GM08714 (cell line): ENCODE results near the gene SELENOI.
"Not testable (repeated sequence)": the region's sequence is repeated elsewhere in the genome, so short reads cannot be mapped to it uniquely, and the experiment has no call there.

Experiments
- H3K4me3 ChIP-seq: fragments of 200-500 bp; sonication (Bioruptor generic); 2 replicates; pipeline ENCODE4 v1.5.1; 2014; ENCODE audit warnings: mild to moderate bottlenecking, low read length, inconsistent platforms
- ZNF274 ChIP-seq: IDR thresholded peaks from 2 replicates; pipeline ENCODE4 v1.6.1; 2012; ENCODE audit warnings: mild to moderate bottlenecking, low read depth, low read length

The SELENOI gene

DNA sequence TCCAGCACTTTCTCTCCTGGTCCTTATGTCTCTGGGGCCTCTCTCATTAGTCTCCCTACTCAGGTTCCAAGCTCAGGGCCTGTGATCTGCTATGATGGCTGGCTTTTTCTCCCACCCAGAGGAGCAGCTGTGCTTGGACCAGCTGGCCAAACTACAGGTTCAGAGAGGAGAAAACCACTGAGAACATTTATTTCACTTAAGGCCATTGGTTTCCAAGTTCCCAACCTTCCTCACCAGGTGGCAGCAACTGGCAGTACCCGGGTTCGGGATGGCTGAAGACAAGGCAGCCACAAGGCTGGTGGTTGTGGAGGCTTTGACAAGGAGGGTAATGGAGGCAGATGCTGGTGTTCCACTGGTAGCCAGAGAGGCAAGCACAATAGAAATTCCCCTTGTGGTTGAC, 29.9 kb upstream of the SELENOI start:
- no peak for TF ChIP-seq ZNF274

DNA sequence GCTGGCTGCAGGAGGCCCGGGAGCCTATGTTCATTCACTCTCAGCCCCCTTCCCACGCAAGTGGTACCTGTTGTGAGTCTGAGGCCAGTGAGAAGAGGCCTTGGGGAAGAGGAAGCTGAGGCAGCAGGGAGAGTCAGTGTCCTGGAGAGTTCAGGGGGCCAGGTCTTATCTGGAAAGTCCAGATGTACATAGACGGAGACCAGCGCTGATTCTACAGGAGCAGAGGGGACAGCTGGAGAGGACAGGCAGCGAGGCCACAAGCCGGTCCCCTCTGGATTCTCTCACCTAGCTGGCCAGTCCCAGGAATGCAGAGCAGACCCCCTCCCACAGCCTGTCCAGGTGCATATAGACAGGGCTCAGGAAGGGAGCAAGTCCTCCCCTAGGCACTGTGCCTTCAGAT, 29.1 kb upstream of the SELENOI start:
- H3K4me3 ChIP-seq, result no peak overlapping the region
- TF ChIP-seq ZNF274, result no peak

More for the DNA sequence above, 29.9 kb upstream of the SELENOI start:
- no peak overlapping the region for H3K4me3 ChIP-seq

DNA sequence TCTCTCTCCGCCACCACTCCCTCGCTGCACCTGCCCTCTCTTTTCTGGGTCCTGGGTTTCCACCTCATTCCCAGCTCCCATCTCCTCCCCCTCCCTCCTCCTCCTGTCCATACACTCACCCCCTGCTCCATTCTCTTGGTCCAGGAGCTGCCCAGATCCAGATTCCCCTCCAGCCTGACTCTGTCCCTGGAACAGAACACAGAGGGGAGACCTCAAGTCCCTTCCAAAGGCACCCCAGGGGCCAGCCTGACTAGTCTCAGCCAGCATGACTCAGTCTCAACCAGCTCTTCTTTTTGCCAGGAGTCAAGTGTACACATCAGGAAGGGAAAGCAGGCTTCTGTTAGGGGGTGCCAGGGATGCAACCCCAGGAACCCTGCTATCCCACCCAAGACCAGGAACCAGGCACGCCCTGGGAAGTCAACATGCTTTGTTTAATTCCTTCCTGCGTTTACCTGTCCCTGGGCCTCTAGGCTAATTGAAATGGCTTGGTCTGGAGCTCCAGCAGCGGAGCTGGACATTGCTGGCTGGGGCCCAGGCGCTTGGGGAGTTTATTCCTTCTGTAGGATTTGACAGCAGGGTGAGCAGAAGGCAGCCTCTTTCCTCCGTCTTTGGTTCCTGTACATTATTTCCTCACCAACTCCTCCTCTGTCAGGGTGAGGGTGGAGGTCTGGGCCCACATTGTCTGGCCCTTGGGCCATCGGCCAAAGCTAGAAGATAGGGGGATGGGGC, 28.4 kb upstream of the SELENOI start:
- H3K4me3 ChIP-seq, result no peak overlapping the region
- TF ChIP-seq ZNF274, result no peak

DNA sequence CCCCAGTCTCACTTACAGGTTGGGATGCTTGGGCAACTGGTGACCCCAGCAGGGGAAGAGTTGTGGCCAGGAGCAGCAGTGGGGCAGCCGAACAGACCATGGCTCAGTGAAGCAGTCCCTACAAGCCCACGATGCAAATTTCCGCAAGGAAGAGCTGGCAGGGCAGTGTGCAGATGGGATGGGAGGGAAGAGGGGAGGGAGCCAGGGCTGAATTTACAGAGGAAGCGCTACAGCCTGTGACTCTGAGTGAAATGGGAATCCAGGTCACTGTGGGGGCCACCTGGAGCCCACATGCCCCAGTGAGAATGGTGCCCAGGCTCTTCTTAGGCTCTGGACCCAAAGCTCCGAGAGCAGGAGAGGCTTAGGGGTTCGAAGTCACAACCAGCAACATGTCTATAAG, 27.0 kb upstream of the SELENOI start:
- no peak for TF ChIP-seq ZNF274
- H3K4me3 ChIP-seq, result no peak overlapping the region

DNA sequence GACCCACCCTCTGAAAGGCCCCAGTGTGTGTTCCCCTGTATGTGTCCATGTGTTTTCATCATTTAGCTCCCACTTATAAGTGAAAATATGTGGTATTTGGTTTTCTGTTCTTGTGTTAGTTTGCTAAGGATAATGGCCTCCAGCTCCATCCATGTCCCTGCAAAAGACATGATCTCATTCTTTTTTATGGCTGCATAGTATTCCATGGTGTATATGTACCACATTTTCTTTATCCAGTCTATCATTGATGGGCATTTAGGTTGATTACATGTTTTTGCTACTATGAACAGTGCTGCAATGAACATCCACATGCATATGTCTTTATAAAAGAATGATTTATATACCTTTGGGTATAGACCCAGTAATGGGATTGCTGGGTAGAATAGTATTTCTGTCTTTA, 21.5 kb upstream of the SELENOI start:
- H3K4me3 ChIP-seq, result not testable (repeated sequence)

DNA sequence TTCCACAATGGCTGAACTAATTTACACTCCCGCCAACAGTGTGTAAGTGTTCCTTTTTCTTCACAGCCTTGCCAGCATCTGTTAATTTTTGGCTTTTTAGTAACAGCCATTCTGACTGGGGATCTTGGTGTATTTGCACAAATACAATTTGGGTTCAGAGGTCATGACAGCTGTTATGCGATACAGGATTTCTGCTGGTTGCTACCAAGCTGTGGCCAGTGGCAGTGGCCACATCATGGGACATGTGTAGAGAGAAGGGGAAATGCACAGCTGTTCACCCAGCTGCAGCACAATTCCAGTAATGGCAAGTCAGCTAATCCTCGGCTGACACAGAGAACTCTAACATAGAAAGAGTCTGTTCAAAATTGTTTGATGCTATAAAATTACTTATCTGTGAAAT, 21.0 kb upstream of the SELENOI start:
- no peak for TF ChIP-seq ZNF274
- no peak overlapping the region for H3K4me3 ChIP-seq

DNA sequence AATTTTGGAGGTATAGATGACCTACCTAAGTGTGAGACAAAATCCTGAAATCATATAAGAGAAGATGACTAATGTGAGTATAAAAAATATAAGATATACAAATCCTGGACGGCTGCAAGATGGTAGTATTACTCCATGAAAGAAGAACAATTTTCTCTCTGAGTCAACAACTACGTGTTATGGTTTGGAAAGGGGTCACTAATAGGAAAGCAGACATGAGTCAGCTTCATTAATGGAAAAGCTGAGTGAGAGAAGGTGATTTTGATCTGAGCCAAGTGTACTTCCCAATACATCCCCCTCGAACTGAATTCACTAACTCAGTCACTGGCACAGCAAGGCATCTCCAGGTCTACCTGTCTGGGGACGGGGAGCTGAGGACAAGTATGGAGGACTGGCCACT, 20.1 kb upstream of the SELENOI start:
- TF ChIP-seq ZNF274, result no peak
- H3K4me3 ChIP-seq, result no peak overlapping the region

DNA sequence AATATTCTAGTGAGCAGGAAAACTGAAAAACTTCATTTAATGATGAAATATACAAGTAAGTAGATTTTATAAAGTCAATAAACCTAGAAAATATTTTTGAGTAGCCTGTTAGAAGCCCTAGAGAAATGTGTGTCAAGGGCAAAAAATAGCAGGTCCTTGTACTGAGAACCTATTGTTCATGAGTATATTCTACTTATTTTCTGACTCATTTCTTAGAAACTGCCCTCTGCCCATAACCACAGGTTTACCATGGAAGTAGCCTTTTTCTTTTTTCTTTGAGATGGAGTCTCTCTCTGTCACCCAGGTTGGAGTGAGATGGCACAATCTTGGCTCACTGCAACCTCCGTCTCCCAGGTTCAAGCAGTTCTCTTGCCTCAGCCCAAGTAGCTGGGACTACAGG, 19.4 kb upstream of the SELENOI start:
- no peak overlapping the region for H3K4me3 ChIP-seq
- no peak for TF ChIP-seq ZNF274

DNA sequence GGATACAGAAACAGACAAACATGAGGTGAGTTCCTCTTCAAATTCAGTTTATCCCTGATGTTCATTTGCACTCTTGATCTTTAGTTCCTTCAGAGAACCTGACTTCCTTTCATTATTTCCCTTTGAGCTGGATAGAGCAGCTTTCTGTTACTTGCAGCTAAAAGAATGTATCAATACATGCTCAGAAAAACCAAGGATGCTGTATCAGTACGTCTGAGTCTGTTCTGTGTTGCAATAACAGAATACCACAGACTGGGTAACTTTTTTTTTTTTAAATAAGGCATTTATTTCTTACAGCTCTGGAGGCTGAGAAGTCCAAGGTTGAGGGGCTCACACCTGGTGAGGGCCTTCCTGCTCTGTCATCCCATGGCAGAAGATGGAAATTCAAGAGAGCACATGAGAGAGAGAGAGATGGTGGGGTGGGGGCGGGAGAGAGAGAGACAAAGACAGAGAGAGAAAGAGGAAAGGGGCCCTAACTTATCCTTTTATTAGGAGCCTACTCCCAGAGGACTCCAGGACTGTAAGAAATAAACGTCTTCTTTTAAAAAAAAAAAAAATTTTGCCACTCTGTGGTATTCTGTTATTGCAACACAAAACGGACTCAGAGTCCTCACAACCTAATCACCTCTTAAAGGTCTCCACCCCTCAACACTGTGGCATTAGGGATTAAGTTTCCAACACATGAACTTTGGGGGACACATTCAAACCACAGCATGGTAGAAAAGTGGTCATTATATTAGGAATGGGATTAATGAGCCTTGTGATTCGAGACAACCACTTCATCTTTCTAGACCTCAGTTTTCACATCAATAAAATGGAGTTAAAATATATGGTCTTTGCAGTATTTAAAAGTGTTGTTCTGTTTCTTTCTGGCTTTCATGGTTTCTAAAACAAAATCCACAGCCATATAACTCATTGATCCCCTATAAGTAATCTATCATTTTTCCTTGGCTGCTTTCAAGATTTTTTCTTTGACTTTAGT, 18.4 kb upstream of the SELENOI start:
- H3K4me3 ChIP-seq, result no peak overlapping the region
- no peak for TF ChIP-seq ZNF274

DNA sequence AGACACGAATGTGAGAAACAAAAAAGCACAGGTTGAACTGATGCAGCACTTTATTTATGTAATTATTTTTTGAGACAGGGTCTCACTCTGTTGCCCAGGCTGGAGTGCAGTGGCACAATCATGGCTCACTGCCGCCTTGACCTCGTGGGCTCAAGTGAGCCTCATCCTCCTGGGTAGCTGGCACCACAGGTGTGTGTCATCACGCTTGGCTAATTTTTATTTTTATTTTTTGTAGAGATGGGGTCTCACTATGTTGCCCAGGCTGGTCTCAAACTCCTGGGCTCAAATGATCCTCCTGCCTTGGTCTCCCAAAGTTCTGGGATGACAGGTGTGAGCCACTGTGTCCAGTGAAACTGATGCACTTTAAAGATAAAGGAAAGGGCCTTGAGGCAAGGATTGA, 16.9 kb upstream of the SELENOI start:
- H3K4me3 ChIP-seq, result not testable (repeated sequence)

DNA sequence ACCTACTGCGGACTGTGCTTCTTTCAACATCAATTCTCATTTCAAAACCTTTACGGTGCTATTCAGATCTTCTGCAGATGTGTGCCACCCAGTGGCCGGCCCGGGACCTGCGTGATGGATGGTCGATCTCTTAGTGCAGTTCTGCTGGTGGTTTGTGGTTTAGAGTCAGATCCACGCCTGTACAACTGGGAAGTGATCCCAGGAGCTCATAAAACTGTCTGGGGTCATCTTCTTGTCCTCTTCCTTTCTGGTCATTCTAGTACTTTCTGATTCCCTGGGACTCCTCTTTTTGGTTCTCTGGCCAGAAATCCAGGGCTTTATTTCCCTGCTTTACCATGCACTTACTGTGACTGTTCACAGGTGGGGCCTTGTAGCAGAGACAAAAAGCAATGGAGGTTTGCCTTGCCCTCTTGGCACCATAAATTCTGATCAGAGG, 15.8 kb upstream of the SELENOI start:
- TF ChIP-seq ZNF274, result no peak
- H3K4me3 ChIP-seq, result no peak overlapping the region

DNA sequence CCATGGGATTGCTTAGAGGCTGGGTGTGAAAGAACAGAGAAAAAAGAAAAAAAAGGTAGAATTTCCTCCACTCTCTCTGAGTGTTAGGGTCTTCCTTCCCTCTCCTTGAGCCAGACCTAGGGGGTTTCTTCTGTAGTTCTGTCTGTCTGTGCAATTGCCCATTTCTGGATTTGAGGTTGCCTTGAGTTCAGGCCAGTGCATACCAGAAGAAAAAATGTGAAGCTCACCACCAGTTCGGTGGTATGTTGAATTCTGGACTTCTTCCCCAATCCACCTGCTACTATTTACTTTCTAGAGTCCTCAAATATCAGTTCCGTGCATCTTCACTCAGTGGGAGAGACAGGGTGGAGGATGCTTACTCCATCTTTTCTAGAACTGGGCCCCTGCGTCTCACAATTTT, 15.3 kb upstream of the SELENOI start:
- H3K4me3 ChIP-seq, result no peak overlapping the region
- no peak for TF ChIP-seq ZNF274

DNA sequence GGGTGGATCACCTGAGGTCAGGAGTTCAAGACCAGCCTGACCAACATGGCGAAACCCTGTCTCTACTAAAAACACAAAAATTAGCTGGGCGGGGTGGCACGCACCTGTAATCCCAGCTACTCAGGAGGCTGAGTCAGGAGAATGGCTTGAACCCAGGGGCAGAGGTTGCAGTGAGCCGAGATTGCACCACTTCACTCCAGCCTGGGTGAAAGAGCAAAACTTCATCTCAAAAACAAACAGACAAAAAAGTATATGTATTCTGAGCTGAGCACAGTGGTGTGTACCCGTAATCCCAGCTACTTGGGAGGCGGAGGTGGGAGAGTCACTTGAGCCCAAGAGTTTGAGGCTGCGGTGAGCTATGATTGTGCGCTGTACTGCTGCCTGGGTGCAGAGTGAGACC, 14.6 kb upstream of the SELENOI start:
- not testable (repeated sequence) for H3K4me3 ChIP-seq

DNA sequence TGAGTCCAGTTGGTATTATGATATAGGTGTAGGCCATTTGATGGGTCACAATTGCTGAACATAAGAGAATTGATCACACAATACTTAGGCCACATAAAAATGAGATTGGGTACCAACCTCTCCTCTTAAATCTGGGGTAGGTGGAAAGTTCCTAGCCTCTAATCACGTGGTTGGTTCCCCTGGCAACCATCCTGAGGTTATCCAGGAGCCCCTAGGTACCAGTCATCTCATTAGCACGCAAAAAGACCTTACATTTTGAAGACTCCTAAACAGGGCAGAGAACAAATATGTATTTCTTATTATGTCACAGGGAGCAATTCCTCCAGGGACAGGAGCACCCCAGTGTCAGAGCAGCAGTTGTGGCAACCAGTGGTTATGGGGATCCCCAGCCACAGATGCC, 12.7 kb upstream of the SELENOI start:
- no peak for TF ChIP-seq ZNF274
- no peak overlapping the region for H3K4me3 ChIP-seq

DNA sequence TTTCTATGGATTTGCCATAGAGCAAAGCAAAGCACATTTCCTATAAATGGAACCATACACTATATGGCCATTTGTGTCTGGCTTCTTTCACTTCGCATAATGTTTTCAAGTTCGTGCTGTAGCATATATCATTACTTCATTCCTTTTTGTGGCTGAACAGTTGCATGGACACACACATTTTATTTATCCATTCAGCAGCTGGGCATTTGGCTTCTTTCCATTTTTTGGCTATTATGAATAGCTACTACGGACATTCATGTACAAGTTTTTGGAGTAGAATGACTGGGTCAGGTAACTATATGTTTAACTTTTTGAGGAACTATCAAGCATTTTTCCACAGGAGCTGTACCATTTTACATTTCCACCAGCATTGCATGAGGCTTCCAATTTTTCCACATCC, 10.7 kb upstream of the SELENOI start:
- TF ChIP-seq ZNF274, result no peak
- no peak overlapping the region for H3K4me3 ChIP-seq
